Retinal pigment epithelial cell (primary cell): ENCODE results near the gene POMP.
"Not testable (repeated sequence)": the region's sequence is repeated elsewhere in the genome, so short reads cannot be mapped to it uniquely, and the experiment has no call there.

Source experiments
- DNase-seq: peaks from one replicate; pipeline ENCODE4 v3.0.0-alpha.2; 2010; ENCODE audit warnings: low read depth
- H3K4me3 ChIP-seq: 2 replicates; pipeline ENCODE4 v1.5.1; 2011; ENCODE audit warnings: mild to moderate bottlenecking, low read length, control low read depth, moderate library complexity
- CTCF ChIP-seq: conservative IDR thresholded peaks from 2 replicates; pipeline ENCODE4 v1.5.1; 2011; ENCODE audit warnings: low read depth, low read length, control low read depth, inconsistent platforms

POMP gene

GRCh38 chr13:28679628-28680027, 20.7 kb downstream of the POMP start:
- H3K4me3 ChIP-seq: no peak overlapping the region
- no peak for DNase-seq
- peak; percentile 45 for TF ChIP-seq CTCF

DNA sequence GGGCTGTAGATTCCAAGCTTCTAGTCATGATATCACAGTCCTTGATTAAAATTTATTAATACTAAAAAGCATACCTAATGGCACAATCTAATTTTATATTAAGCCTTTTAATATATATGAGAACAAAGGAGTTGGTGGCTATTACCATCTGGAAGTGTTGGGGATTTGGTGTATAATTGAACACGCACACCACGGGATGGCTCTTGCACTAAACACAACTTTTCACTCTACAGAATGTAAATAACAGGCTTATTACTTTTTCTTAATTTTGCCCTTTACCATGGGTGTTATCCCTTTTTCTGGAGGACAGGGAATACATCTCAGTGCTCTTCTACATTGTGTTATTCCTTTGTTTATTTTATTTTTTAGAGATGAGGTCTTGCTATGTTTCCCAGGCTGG, 21.6 kb downstream of the POMP start:
- no peak for TF ChIP-seq CTCF
- no peak for DNase-seq

GRCh38 chr13:28683169-28683568, 24.2 kb downstream of the POMP start:
- not testable (repeated sequence) for H3K4me3 ChIP-seq, DNase-seq

More for the DNA sequence above, 21.6 kb downstream of the POMP start:
- no peak overlapping the region for H3K4me3 ChIP-seq

DNA sequence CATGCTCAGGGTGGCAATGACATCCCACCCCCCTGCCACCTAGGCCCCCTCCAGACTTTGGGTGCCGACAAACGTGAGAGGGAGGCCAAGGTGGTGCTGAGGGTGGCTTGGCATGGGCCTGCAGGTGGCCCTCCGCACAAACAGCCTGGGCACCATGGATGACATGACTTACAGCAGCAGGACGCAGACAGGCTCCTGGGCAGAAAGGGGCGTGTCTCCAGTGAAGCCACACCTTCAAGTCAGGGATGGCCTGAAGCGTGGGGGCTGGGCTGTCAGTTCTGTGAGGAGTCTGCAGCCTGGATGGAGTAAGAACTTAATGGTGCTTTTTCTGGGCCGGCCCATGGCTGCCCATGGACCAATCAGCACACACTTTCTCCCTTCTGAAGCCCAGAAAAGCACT, 25.3 kb downstream of the POMP start:
- H3K4me3 ChIP-seq: no peak overlapping the region
- TF ChIP-seq CTCF: no peak
- no peak for DNase-seq

GRCh38 chr13:28685114-28685513, 26.2 kb downstream of the POMP start:
- TF ChIP-seq CTCF: no peak
- DNase-seq: no peak
- H3K4me3 ChIP-seq: no peak overlapping the region

GRCh38 chr13:28685892-28686291, 27.0 kb downstream of the POMP start:
- no peak for TF ChIP-seq CTCF
- H3K4me3 ChIP-seq: no peak overlapping the region
- no peak for DNase-seq

- DNase-seq: peak; percentile 31
- peak overlapping the region; percentile 42 for H3K4me3 ChIP-seq
Observed at GRCh38 chr13:28693605-28694491, 34.9 kb downstream of the POMP start.

- H3K4me3 ChIP-seq: no peak overlapping the region
- no peak for DNase-seq
- no peak for TF ChIP-seq CTCF
Observed at GRCh38 chr13:28697441-28697840, 38.5 kb downstream of the POMP start.
